ENCODE measurements around the gene CUL4B.

GRCh38 chrX:120536061-120536460, 24.7 kb downstream of the CUL4B start:
- TF ChIP-seq, protein P1, sequence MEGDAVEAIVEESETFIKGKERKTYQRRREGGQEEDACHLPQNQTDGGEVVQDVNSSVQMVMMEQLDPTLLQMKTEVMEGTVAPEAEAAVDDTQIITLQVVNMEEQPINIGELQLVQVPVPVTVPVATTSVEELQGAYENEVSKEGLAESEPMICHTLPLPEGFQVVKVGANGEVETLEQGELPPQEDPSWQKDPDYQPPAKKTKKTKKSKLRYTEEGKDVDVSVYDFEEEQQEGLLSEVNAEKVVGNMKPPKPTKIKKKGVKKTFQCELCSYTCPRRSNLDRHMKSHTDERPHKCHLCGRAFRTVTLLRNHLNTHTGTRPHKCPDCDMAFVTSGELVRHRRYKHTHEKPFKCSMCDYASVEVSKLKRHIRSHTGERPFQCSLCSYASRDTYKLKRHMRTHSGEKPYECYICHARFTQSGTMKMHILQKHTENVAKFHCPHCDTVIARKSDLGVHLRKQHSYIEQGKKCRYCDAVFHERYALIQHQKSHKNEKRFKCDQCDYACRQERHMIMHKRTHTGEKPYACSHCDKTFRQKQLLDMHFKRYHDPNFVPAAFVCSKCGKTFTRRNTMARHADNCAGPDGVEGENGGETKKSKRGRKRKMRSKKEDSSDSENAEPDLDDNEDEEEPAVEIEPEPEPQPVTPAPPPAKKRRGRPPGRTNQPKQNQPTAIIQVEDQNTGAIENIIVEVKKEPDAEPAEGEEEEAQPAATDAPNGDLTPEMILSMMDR (IDR thresholded peaks at IDR 0.05), result no peak
- no peak for TF ChIP-seq POLR2A (IDR thresholded peaks at IDR 0.05)
